ENCODE measurements around the gene DHRS4L2.

DHRS4L2 gene

DNA sequence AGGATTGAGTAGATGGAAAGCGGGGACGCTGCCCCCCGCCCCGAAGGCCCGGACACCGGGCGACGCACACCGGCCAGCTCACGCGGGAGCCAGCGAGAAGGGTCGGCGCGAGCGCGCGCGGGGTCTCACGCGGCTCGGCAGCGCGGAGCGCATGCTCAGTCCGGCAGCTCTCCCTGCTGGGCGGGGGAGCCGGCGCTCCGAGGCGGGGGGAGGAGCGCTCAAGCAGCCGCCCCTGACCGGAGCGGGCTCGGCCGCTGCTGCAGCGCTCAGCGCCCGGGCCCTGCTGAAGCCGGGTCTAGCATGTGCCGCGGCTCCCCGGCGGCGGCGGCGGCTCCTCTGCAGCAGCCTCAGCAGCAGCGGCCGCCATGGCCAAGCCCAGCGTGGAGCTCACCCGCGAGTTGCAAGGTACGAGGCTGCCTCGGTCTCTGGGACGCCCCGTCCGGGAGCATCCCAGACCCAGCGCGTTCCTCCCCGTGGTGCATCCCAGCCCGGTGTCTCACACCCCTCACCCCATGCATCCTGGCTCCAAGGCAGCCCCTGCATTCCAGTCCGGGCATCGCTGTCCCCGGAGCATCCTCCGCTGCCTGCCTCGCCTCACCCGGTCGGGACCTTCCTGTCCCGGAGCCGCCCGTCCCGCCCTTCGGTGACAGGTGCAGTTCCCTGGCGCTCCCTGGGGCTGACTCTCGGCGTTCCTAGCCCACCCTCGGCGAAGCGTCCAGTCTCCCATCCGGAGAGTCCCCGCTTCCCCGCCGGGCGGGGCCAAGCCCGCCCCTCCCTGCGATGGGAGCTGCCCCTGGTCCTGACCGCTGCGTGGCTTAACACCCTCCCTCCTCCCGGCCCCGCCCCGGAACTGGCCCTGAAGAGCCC lies 63.3 kb downstream of the DHRS4L2 start, which contains the start of gene CARMIL3:
Gene CARMIL3 (plus strand): TSS at position 221 of the 867 bp plus-strand sequence. CDS start 145 bp downstream, at position 366.
- Histone ChIP-seq H3K4me3 (replicated peaks; ENCODE audit: insufficient read depth, low read length) (peak within 1 kb of the TSS; percentile 45), H3K27me3 (ENCODE audit: insufficient read depth, poor library complexity, severe bottlenecking) (peaks cover 20% of the 10 kb centered on the region), H3K27ac (replicated peaks) (no peak within 1 kb of the TSS)
- TF ChIP-seq GABPA (IDR thresholded peaks at IDR 0.05; ENCODE audit: low read depth) (no peak), SPI1 (IDR thresholded peaks at IDR 0.05; ENCODE audit: borderline replicate concordance, low read depth) (no peak), REST (IDR thresholded peaks at IDR 0.05; ENCODE audit: insufficient replicate concordance, low read depth) (peak; percentile 92)
- DNase-seq (ENCODE audit: low read depth in 1 of 2, low spot score in 1 of 2) = no peak

GRCh38 chr14:24052656-24053547 lies 64.2 kb downstream of the DHRS4L2 start:
- Histone ChIP-seq H3K27ac (replicated peaks) (no peak overlapping the region), H3K4me3 (replicated peaks; ENCODE audit: insufficient read depth, low read length) (no peak overlapping the region; the same call in 1 of the 2 replicates), H3K27me3 (ENCODE audit: insufficient read depth, poor library complexity, severe bottlenecking) (peaks cover 20% of the 10 kb centered on the region)
- no peak for DNase-seq (ENCODE audit: low read depth in 1 of 2, low spot score in 1 of 2)
- TF ChIP-seq REST (IDR thresholded peaks at IDR 0.05; ENCODE audit: insufficient replicate concordance, low read depth) = no peak

DNA sequence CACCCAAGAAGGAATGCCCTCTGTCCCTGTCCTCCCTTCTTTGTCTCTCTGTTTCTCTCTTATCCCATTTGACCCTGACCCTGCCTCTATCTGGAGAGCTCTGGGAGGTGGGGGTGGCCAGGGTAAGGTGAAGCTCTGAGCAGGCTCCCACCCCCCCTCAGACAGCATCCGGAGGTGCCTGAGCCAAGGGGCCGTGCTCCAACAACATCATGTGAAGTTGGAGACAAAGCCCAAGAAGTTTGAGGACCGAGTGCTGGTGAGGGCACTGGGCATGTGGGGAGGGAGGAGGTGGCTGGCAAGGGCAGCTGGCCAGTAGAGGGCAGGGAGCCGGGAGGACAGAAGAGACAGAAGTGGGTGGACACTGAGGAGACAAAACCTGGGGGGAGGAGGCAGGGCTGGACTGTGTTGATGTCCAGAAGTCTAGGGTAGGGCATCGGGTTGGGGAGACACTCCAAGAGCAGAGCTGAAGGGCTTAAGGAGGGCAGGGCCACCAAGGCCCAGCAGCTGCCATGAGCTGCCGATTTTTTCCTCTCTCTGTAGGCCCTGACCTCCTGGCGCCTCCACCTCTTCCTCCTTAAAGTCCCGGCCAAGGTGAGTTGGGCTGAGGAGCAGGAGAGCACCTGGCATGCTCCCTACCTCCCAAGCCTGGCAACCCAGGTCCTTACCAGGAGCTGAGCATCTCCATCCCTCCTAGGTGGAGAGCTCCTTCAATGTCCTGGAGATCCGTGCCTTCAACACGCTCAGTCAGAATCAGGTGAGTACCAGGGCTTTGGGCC lies 65.0 kb downstream of the DHRS4L2 start:
- DNase-seq (ENCODE audit: low read depth in 1 of 2, low spot score in 1 of 2) = no peak
- no peak overlapping the region for H3K4me3 ChIP-seq (replicated peaks; ENCODE audit: insufficient read depth, low read length)
- TF ChIP-seq, protein P1, sequence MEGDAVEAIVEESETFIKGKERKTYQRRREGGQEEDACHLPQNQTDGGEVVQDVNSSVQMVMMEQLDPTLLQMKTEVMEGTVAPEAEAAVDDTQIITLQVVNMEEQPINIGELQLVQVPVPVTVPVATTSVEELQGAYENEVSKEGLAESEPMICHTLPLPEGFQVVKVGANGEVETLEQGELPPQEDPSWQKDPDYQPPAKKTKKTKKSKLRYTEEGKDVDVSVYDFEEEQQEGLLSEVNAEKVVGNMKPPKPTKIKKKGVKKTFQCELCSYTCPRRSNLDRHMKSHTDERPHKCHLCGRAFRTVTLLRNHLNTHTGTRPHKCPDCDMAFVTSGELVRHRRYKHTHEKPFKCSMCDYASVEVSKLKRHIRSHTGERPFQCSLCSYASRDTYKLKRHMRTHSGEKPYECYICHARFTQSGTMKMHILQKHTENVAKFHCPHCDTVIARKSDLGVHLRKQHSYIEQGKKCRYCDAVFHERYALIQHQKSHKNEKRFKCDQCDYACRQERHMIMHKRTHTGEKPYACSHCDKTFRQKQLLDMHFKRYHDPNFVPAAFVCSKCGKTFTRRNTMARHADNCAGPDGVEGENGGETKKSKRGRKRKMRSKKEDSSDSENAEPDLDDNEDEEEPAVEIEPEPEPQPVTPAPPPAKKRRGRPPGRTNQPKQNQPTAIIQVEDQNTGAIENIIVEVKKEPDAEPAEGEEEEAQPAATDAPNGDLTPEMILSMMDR (IDR thresholded peaks at IDR 0.05; ENCODE audit: insufficient read depth, low read length) = no peak
- peak; percentile 4 for TF ChIP-seq REST (IDR thresholded peaks at IDR 0.05; ENCODE audit: insufficient replicate concordance, low read depth)
- H3K27me3 ChIP-seq (ENCODE audit: insufficient read depth, poor library complexity, severe bottlenecking) = peaks cover 20% of the 10 kb centered on the region
- no peak overlapping the region for H3K27ac ChIP-seq (replicated peaks)
